PFSK-1 (cell line): Measurements from ENCODE around the gene LRRC4C.

Experiments
- FOXP2 ChIP-seq: optimal IDR thresholded peaks from 2 replicates; pipeline ENCODE3; 2011; ENCODE audit warnings: borderline replicate concordance, control low read depth, inconsistent platforms; ENCODE audit not compliant: insufficient read depth; ENCODE audit errors: extremely low read length, extremely low read depth
- POLR2AphosphoS5 ChIP-seq: IDR thresholded peaks from 2 replicates; pipeline ENCODE4 v1.6.1; 2012; ENCODE audit warnings: low read depth, mild to moderate bottlenecking, control low read depth, low read length, moderate library complexity
- SIN3A ChIP-seq: IDR thresholded peaks from 2 replicates; pipeline ENCODE4 v1.6.1; 2012; ENCODE audit warnings: mild to moderate bottlenecking, low read length, moderate library complexity, borderline replicate concordance; ENCODE audit not compliant: insufficient read depth
- TAF1 ChIP-seq: IDR thresholded peaks from 2 replicates; pipeline ENCODE4 v1.6.1; 2012; ENCODE audit warnings: low read length, control low read depth, borderline replicate concordance; ENCODE audit not compliant: insufficient read depth
- TF ChIP-seq, protein P1 (sequence below), 2 experiments: IDR thresholded peaks; 2 replicates each; pipeline versions ENCODE4 v1.6.1 to v1.8.0; 2011 to 2012; ENCODE audit warnings: low read depth in 2 of 2, low read length in 2 of 2, control low read depth in 1 of 2, inconsistent platforms in 1 of 2, mild to moderate bottlenecking in 1 of 2, moderate library complexity in 1 of 2; ENCODE audit not compliant: insufficient read depth in 1 of 2

LRRC4C gene

GRCh38 chr11:40280159-40281051, 1179.0 kb downstream of the LRRC4C start:
- peak; percentile 26; the same call in 1 of the 2 replicates for TF ChIP-seq POLR2AphosphoS5
- no peak for TF ChIP-seq FOXP2
- TF ChIP-seq, protein P1, sequence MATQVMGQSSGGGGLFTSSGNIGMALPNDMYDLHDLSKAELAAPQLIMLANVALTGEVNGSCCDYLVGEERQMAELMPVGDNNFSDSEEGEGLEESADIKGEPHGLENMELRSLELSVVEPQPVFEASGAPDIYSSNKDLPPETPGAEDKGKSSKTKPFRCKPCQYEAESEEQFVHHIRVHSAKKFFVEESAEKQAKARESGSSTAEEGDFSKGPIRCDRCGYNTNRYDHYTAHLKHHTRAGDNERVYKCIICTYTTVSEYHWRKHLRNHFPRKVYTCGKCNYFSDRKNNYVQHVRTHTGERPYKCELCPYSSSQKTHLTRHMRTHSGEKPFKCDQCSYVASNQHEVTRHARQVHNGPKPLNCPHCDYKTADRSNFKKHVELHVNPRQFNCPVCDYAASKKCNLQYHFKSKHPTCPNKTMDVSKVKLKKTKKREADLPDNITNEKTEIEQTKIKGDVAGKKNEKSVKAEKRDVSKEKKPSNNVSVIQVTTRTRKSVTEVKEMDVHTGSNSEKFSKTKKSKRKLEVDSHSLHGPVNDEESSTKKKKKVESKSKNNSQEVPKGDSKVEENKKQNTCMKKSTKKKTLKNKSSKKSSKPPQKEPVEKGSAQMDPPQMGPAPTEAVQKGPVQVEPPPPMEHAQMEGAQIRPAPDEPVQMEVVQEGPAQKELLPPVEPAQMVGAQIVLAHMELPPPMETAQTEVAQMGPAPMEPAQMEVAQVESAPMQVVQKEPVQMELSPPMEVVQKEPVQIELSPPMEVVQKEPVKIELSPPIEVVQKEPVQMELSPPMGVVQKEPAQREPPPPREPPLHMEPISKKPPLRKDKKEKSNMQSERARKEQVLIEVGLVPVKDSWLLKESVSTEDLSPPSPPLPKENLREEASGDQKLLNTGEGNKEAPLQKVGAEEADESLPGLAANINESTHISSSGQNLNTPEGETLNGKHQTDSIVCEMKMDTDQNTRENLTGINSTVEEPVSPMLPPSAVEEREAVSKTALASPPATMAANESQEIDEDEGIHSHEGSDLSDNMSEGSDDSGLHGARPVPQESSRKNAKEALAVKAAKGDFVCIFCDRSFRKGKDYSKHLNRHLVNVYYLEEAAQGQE (IDR thresholded peaks at IDR 0.05; ENCODE audit: insufficient read depth in 1 of 2, low read depth in 2 of 2, low read length in 2 of 2), result no peak
- 0 out of 2 replicates have a peak, but pooled peaks have one; percentile 9 for TF ChIP-seq SIN3A
- TF ChIP-seq TAF1, result no peak

DNA sequence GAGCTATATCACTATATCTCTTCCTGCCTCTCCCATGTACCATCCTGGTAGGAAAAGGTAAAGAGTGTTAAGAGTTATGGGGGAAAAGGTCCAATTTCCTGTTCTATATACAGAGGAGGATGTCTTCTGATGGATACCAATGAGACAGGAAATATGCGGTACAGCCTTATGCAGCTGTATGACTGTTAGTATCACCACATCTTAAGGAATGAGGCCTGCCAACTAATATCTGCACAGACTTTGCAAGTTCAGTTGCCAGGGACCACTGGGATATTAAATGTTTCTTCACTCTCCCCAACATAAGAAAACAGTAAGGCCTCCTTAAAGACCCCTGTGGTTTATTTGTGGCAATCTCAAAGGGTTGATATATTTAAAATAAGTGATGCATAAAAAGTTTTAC, 1182.5 kb downstream of the LRRC4C start:
- TF ChIP-seq, protein P1 (IDR thresholded peaks at IDR 0.05; ENCODE audit: insufficient read depth in 1 of 2, low read depth in 2 of 2, low read length in 2 of 2), result no peak
- TF ChIP-seq FOXP2 (no peak), POLR2AphosphoS5 (no peak; the same call in 1 of the 2 replicates), SIN3A (no peak), TAF1 (no peak)

DNA sequence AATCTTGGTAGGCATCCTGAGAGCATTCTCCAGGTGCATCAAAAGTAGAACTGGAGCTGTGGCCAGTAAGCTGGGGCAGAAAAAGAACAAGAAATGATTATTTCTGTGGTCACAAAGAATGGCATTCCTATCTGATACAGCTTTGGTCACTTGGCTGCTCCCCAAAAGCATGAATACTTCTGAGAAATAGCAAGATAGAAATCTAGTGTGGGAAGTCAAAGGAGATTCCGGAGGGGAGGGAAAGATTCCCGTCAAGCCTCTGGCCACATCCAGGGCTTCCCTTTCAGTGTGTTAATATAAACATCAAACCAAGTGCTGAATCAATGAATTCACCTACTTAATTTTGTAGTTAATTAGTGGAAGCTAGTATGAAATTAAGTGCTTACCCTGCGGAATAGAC, 1185.4 kb downstream of the LRRC4C start:
- 0 out of 2 replicates have a peak, but pooled peaks have one; percentile 30 for TF ChIP-seq TAF1
- TF ChIP-seq POLR2AphosphoS5, result peak; percentile 73
- TF ChIP-seq SIN3A, result peak; percentile 79; the same call in 1 of the 2 replicates
- TF ChIP-seq, protein P1 (IDR thresholded peaks at IDR 0.05; ENCODE audit: insufficient read depth in 1 of 2, low read depth in 2 of 2, low read length in 2 of 2), result peak in 1 of 2 experiments; percentile 75; a peak in 2 of 4 replicates
- TF ChIP-seq FOXP2, result no peak

DNA sequence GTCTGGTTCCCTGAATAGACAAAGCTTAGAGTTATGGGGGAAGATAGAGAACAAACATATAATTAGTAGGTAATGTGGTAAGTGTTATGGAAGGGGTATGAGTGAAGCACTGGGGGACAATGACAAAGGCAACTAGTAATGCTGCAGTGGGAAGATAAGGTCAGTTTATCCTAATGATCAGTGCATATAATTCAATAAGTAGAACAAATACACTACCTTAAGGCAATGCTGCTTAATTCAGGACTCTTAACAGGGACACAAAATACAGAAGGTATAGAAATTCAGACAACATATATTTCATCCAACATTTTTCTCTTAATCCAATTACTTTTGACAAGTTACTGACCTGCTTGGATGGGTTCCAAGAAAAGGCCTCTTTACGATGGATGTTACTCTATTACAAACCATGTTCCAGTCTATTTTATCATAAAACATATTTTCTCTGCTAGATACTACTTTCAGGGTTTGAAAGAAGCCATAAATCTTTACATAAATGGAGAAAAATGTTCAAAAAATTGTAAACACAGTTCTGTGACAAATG, 1186.2 kb downstream of the LRRC4C start:
- TF ChIP-seq SIN3A (peak; percentile 18; the same call in 1 of the 2 replicates), TAF1 (no peak)

DNA sequence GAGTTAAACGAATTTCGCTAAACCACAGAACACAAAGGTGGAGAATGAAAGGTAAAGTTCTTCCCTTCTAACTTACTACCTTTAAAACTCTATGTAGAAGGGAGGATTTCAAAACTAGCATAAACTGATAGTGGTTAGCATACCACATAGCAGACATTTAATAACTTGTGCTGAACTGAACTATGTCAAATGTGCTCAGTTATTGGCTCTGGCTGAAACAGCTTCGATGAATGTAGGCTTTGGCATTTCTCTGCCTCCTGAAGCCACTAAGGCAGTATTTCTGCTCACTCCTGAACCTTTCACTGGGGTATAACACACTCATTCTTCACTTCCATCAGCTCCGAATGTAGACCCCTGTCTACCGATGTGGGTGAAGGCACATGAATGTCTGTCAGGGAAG, 1188.1 kb downstream of the LRRC4C start:
- TF ChIP-seq SIN3A (no peak), FOXP2 (no peak), TAF1 (no peak), POLR2AphosphoS5 (no peak)
- TF ChIP-seq, protein P1 (IDR thresholded peaks at IDR 0.05; ENCODE audit: insufficient read depth in 1 of 2, low read depth in 2 of 2, low read length in 2 of 2), result no peak
